Thoracic aorta (tissue), 2 donors: ENCODE data around the gene TDRKH. TPM values are rescaled to one million over a fixed set of nuclear protein-coding genes. Genes with fewer than 3 reads are reported as not detected.
A peak's percentile ranks its signal among the peaks of the same experiment; 100 is the strongest.

Source experiments
- ATAC-seq: fragments of 150-250 bp; one replicate; pipeline ENCODE4 v1.8.0; 2017; ENCODE audit warnings: low read depth; ENCODE audit not compliant: insufficient number of reproducible peaks, low FRiP score
- DNase-seq: peaks from one replicate; pipeline ENCODE4 v3.0.0-alpha.2; 2020; ENCODE audit warnings: low spot score
- H3K27ac ChIP-seq, 2 donors: fragments of 200-600 bp; sonication (generic); 1 replicate in 1 of 2; 2 replicates in 1 of 2; pipeline ENCODE4 v1.5.1; 2016; ENCODE audit warnings: mild to moderate bottlenecking in 2 of 2, moderate library complexity in 2 of 2
- H3K27me3 ChIP-seq: fragments of 200-600 bp; sonication (generic); replicated peaks from 2 replicates; pipeline ENCODE4 v1.6.0; 2016; ENCODE audit warnings: mild to moderate bottlenecking; ENCODE audit not compliant: insufficient read depth
- H3K36me3 ChIP-seq: fragments of 200-600 bp; sonication (generic); one replicate; pipeline ENCODE4 v1.5.1; 2016
- H3K4me1 ChIP-seq, 2 donors: fragments of 200-600 bp; sonication (generic); 1 replicate in 1 of 2; 2 replicates in 1 of 2; pipeline versions ENCODE4 v1.5.1 to v1.6.0; 2016; ENCODE audit warnings: low read depth in 2 of 2, mild to moderate bottlenecking in 1 of 2; ENCODE audit not compliant: control insufficient read depth in 1 of 2
- H3K4me3 ChIP-seq: fragments of 200-600 bp; sonication (generic); 2 replicates; pipeline ENCODE4 v1.5.1; 2016; ENCODE audit warnings: mild to moderate bottlenecking
- H3K9me3 ChIP-seq: fragments of 200-600 bp; sonication (generic); 2 replicates; pipeline ENCODE4 v1.5.1; 2016
- total RNA-seq, 2 donors: library from RNA; depleted of rRNA; stranded (reverse); fragments of >200 nt; gene quantifications; one replicate each; pipeline versions ENCODE4 v1.1.0 to v1.2.3, GENCODE V29; 2016
- TF ChIP-seq, protein P1 (sequence below): fragments of 200-600 bp; sonication (generic); IDR thresholded peaks from one replicate; pipeline ENCODE4 v1.5.1; 2019; ENCODE audit warnings: antibody characterized with exemption

Gene TDRKH, protein sequence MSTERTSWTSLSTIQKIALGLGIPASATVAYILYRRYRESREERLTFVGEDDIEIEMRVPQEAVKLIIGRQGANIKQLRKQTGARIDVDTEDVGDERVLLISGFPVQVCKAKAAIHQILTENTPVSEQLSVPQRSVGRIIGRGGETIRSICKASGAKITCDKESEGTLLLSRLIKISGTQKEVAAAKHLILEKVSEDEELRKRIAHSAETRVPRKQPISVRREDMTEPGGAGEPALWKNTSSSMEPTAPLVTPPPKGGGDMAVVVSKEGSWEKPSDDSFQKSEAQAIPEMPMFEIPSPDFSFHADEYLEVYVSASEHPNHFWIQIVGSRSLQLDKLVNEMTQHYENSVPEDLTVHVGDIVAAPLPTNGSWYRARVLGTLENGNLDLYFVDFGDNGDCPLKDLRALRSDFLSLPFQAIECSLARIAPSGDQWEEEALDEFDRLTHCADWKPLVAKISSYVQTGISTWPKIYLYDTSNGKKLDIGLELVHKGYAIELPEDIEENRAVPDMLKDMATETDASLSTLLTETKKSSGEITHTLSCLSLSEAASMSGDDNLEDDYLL
- 1 to 10 TPM; 3.1 to 3.2 TPM for total RNA-seq

DNA sequence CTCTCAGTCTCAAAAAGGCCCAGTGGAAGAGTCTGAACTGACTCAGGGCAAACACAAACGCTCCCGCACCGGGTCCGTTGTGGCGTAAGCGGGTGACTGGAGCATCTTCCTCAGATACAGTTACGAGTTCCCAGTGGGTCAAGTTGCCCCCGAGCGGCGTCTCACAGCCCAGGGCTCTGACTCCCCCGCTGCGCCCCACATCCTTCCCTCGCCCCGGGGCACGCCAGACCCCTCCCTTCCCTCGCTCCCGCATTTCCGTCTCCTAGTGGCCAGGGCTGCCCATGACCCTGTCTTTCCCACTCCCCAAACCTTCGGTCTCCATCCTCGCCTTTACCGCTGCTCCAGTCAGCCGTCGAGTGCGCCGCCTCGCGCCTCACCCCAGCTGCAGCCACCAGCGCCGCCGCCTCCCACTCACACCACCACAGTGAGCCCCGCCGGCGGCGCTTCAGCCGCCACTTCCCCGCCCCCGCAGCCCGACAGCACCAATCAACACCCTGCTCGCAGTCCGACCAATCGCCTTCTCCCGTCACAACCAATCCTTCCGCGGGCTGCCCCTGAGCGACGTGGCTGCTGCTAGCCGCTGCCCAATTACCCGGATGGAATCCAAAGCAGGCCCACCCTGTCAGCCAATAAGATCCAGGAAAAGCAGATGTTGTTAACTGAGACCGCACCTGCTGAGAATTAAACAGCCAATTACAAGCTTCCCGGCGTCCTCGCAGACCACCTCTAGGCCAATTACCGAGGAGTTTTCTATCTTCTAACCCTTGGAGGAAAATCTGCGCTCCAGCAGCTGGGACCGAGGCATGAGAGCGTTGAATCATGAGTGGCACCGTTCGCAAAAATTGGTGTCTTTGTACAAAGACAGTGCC, at the start of gene TDRKH:
Gene TDRKH, minus strand, starts transcription at position 430 of the 869 bp plus-strand sequence. CDS start 7,478 bp downstream, outside the sequence.
- peak within 1 kb of the TSS; percentile 85 for H3K4me3 ChIP-seq
- H3K27ac ChIP-seq, result peak within 1 kb of the TSS; percentile 46 to 49
- ATAC-seq, result peak; percentile 99
- TF ChIP-seq, protein P1, sequence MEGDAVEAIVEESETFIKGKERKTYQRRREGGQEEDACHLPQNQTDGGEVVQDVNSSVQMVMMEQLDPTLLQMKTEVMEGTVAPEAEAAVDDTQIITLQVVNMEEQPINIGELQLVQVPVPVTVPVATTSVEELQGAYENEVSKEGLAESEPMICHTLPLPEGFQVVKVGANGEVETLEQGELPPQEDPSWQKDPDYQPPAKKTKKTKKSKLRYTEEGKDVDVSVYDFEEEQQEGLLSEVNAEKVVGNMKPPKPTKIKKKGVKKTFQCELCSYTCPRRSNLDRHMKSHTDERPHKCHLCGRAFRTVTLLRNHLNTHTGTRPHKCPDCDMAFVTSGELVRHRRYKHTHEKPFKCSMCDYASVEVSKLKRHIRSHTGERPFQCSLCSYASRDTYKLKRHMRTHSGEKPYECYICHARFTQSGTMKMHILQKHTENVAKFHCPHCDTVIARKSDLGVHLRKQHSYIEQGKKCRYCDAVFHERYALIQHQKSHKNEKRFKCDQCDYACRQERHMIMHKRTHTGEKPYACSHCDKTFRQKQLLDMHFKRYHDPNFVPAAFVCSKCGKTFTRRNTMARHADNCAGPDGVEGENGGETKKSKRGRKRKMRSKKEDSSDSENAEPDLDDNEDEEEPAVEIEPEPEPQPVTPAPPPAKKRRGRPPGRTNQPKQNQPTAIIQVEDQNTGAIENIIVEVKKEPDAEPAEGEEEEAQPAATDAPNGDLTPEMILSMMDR, result no peak
- peak; percentile 99 for DNase-seq
- no peaks in the 10 kb centered on the region for H3K9me3 ChIP-seq
- no peaks in the 10 kb centered on the region for H3K36me3 ChIP-seq
- peaks cover 3 to 18% of the 10 kb centered on the region in 2 donors for H3K4me1 ChIP-seq
- no peaks in the 10 kb centered on the region for H3K27me3 ChIP-seq

DNA sequence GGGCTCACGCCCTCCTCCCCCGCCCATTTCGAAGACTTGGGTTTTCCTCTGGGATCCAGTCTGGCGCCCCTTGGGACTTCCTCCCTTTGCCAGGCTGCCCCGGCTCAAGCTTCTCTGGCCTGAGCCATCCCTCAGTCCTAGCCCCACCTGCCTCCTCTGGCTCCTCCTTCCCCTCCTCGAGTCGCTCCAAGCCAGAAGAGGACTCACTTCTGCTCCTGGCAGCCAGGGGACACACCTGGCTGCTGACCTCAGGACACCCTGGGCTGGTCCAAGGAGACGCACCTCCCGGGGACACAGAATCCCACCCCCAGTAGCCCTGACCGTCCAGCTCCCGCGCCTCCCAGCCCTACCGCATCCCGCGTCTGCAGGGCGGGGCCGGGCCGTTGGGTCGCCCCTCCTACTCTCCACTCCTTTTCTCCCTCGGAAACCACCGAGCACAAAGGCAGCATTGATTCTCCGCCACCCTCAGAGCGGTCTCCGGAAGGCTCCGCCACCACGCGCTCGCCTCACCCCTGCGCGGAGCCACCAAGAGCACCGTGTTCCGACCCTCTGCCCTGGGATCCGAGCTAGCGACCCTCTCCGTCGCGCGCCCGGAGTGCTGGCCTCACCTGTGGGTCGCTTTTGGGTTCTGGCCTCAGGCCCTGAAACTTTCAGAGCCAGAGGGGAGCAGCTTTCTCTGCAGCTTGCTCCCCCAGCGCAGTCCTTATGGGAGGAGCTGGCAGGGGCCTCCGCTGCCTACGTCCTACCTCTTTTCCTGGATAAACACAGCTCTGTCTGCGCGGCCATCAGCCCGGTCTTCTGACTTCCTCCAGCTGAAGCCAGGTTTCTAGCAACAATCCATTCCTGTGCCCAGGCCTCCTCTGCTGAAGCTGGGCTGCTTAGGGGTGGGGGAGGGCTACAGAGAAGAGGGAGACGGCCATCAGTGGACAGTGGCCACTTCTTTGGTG, 49.4 kb upstream of the TDRKH start, which contains the start of gene C2CD4D:
Gene C2CD4D, minus strand, starts transcription at position 364 of the 947 bp plus-strand sequence. CDS start 831 bp downstream, outside the sequence.
- Histone ChIP-seq H3K4me1 (peaks cover 14 to 30% of the 10 kb centered on the region in 2 donors), H3K36me3 (no peaks in the 10 kb centered on the region), H3K27me3 (no peaks in the 10 kb centered on the region), H3K9me3 (no peaks in the 10 kb centered on the region), H3K4me3 (peak within 1 kb of the TSS; percentile 77), H3K27ac (no peak within 1 kb of the TSS)
- ATAC-seq (no peak), DNase-seq (no peak)
- TF ChIP-seq, protein P1, result no peak

DNA sequence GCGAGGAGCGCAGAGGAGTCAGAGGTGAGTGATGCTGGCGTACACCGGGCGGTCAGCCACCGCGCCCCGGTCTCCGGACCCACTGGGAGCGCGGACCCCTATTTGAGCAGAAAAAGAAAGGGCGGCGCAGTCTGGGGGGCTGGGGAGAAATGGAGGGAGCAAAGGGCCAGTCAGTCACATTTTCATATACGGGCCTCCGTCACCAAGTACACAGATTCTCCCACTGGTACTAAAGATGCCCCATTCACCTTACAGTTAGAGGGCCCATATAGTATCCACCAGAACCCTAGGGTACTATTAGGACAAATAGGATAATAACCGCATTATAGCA, 48.7 kb upstream of the TDRKH start:
- DNase-seq (no peak), ATAC-seq (no peak)
- Histone ChIP-seq H3K36me3 (no peaks in the 10 kb centered on the region), H3K4me1 (peaks cover 14 to 30% of the 10 kb centered on the region in 2 donors), H3K27ac (no peak overlapping the region), H3K4me3 (peak overlapping the region; percentile 77), H3K27me3 (no peaks in the 10 kb centered on the region), H3K9me3 (no peaks in the 10 kb centered on the region)
- TF ChIP-seq, protein P1, result no peak

DNA sequence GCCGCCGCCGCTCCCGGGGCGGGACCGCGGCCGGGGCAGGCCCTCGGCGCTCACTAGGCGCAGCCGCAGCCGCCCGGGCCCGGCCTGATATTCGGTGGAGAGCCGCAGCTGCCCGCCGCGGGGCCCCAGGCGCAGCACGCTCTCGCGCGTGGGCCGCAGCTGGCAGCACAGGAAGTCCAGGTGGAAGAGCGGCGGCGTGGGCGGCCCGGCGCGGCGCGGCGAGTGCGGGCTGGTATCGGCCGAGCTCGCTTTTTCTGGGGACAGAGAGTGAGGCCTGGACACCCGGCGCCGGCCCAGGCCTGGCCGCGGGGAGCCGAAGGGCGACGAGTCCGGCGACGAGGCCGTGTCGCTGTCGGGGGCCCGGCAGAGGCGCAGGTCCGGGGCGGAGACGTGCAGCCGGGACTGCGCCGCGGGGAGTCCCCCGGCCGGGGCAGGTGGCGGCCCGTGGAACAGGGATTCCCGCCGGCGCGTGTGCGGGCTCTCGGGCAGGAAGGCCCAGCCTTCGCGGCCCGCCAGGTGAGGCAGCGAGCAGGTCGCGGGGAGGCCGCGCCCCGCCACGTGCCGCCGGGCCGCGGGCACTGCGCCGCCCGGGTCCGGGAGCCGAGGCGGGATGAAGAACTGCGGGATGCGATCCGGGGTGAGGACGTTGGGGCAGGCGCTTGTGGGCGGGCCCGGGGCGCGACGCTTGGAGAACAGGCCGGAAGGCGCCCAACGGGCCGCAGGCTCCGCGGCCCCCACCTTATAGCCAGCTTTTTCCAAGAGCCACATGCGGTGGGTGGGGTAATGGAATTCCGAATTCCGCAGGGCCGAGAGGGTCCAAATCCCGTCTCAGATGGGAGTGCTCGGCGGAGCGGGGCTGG, 48.2 kb upstream of the TDRKH start:
- DNase-seq (no peak), ATAC-seq (no peak)
- TF ChIP-seq, protein P1, result no peak
- no peaks in the 10 kb centered on the region for H3K36me3 ChIP-seq
- H3K4me3 ChIP-seq, result peak overlapping the region; percentile 77
- no peaks in the 10 kb centered on the region for H3K9me3 ChIP-seq
- H3K27ac ChIP-seq, result no peak overlapping the region
- H3K4me1 ChIP-seq, result peaks cover 14 to 30% of the 10 kb centered on the region in 2 donors
- no peaks in the 10 kb centered on the region for H3K27me3 ChIP-seq
